ENCODE measurements around the gene PGM2.

PGM2 gene

DNA sequence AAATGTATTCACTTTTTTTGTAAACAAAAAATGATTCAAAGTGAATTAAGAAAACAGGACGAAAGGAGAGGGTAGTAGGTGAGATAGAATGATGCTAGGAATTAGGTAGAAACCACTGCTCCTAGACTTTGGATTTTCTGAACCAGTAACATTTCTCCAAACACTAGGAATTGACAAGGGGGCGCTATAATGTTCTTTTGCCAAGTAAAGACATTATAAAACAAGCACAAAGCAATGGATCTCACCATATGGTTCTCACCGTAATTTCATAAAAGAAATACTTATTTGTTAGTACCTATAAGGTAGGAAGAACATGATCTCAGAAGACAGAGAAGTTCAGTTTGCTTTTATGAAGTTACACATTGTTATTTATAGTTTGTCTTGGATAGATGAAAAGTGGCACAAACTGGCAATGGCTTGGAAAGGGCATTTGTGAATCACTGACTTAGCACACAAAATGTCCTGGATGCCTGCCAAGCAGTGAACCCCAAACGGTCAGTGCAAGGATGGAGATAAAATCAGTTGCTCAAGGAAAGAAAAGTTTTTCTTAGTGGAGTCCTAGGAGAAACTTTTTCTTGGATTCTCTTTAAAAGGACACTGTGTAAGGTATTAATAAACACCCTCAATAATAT is 56.3 kb downstream of the PGM2 start:
- Histone ChIP-seq H3K4me3 (ENCODE audit: low read depth in 1 of 2, low read length in 2 of 2) (no peak overlapping the region), H3K9me3 (ENCODE audit: insufficient read depth, low read length, severe bottlenecking) (no peaks in the 10 kb centered on the region), H3K4me2 (ENCODE audit: insufficient read depth, low read length) (no peak overlapping the region), H3K36me3 (ENCODE audit: insufficient read depth, low read length) (no peaks in the 10 kb centered on the region), H3K4me1 (ENCODE audit: insufficient read depth, low read length) (no peaks in the 10 kb centered on the region), H4K20me1 (ENCODE audit: insufficient read depth, low read length) (no peaks in the 10 kb centered on the region), H2AFZ (ENCODE audit: low read depth, low read length) (no peak overlapping the region), H3K27me3 (ENCODE audit: insufficient read depth, low read length, poor library complexity) (no peaks in the 10 kb centered on the region), H3K27ac (ENCODE audit: low read length) (no peak overlapping the region), H3K79me2 (ENCODE audit: insufficient read depth, low read length) (no peaks in the 10 kb centered on the region), H3K9ac (ENCODE audit: low read depth, low read length) (no peak overlapping the region)
- TF ChIP-seq EZH2 (IDR thresholded peaks at IDR 0.05; ENCODE audit: borderline replicate concordance, low read depth, low read length, severe bottlenecking), result no peak
- TF ChIP-seq, protein P1, sequence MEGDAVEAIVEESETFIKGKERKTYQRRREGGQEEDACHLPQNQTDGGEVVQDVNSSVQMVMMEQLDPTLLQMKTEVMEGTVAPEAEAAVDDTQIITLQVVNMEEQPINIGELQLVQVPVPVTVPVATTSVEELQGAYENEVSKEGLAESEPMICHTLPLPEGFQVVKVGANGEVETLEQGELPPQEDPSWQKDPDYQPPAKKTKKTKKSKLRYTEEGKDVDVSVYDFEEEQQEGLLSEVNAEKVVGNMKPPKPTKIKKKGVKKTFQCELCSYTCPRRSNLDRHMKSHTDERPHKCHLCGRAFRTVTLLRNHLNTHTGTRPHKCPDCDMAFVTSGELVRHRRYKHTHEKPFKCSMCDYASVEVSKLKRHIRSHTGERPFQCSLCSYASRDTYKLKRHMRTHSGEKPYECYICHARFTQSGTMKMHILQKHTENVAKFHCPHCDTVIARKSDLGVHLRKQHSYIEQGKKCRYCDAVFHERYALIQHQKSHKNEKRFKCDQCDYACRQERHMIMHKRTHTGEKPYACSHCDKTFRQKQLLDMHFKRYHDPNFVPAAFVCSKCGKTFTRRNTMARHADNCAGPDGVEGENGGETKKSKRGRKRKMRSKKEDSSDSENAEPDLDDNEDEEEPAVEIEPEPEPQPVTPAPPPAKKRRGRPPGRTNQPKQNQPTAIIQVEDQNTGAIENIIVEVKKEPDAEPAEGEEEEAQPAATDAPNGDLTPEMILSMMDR (IDR thresholded peaks at IDR 0.05; ENCODE audit: borderline replicate concordance, extremely low read depth, low read length, poor library complexity, severe bottlenecking), result peak; percentile 16
- ATAC-seq (ENCODE audit: insufficient read depth, low read depth) (no peak), DNase-seq (no peak)

DNA sequence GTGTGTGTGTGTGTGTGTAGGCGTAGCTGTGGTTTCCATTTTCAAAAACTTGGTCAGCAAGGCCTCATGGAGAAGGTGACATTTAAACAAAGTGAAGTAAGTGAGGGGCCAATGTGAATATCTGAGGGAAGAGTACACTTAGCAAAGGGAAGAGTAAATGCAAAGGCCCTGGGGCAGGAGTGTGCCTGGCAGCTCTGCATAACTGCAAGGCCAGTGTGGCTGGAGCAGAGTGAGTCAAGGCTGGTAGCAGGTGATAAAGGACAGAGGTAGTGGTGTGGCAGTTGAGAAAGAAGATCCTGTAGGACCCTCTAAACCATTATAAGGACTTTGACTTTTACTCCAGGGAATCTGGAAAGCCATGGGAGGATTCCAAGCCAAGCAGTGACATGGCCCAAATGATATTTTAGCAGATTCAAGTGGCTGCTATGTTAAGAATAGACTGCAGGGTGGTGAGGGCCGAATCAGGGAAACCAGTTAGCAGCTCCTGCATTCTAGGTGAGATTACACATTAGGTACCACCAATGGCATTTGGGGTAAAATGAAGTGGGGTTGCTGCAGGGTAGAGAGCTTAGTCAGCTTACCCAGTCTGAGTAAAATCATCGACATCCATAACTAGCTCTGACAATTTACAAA is 58.5 kb downstream of the PGM2 start:
- no peak overlapping the region for H3K4me2 ChIP-seq (ENCODE audit: insufficient read depth, low read length)
- no peak overlapping the region for H3K4me3 ChIP-seq (ENCODE audit: low read depth in 1 of 2, low read length in 2 of 2)
- no peaks in the 10 kb centered on the region; the same call in 1 of the 2 replicates for H3K4me1 ChIP-seq (ENCODE audit: insufficient read depth, low read length)
- no peaks in the 10 kb centered on the region for H3K36me3 ChIP-seq (ENCODE audit: insufficient read depth, low read length)
- H2AFZ ChIP-seq (ENCODE audit: low read depth, low read length), result no peak overlapping the region
- ATAC-seq (ENCODE audit: insufficient read depth, low read depth), result no peak
- no peak overlapping the region for H3K9ac ChIP-seq (ENCODE audit: low read depth, low read length)
- H3K27ac ChIP-seq (ENCODE audit: low read length), result no peak overlapping the region
- no peak for DNase-seq
- TF ChIP-seq, protein P1 (IDR thresholded peaks at IDR 0.05; ENCODE audit: borderline replicate concordance, extremely low read depth, low read length, poor library complexity, severe bottlenecking), result no peak
- TF ChIP-seq EZH2 (IDR thresholded peaks at IDR 0.05; ENCODE audit: borderline replicate concordance, low read depth, low read length, severe bottlenecking), result no peak
- no peaks in the 10 kb centered on the region for H4K20me1 ChIP-seq (ENCODE audit: insufficient read depth, low read length)
- no peaks in the 10 kb centered on the region for H3K79me2 ChIP-seq (ENCODE audit: insufficient read depth, low read length)
- H3K9me3 ChIP-seq (ENCODE audit: insufficient read depth, low read length, severe bottlenecking), result no peaks in the 10 kb centered on the region
- no peaks in the 10 kb centered on the region for H3K27me3 ChIP-seq (ENCODE audit: insufficient read depth, low read length, poor library complexity)

DNA sequence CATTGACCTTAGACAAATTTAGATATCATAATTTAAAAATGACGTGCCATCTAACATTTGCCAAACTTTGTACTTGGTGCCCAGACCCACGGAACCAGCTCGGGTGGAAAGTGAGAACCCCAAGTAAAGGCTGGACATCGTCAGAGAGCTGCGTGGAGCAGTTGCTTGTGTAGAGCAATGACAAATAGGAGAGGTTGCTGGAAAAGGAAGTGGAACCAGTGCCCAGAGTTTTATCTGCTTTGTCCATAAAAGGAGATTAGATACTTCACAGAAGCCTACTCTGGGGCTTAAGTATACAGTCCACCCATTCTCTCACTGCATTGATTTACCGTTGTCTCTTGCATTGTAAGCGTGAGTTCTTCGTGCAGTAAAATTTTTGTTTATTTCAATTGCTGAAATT is 59.0 kb downstream of the PGM2 start:
- Histone ChIP-seq H3K4me2 (ENCODE audit: insufficient read depth, low read length) (no peak overlapping the region), H3K27me3 (ENCODE audit: insufficient read depth, low read length, poor library complexity) (no peaks in the 10 kb centered on the region), H3K79me2 (ENCODE audit: insufficient read depth, low read length) (no peaks in the 10 kb centered on the region), H3K36me3 (ENCODE audit: insufficient read depth, low read length) (no peaks in the 10 kb centered on the region), H3K9ac (ENCODE audit: low read depth, low read length) (no peak overlapping the region), H3K27ac (ENCODE audit: low read length) (no peak overlapping the region), H3K4me1 (ENCODE audit: insufficient read depth, low read length) (peaks cover 5% of the 10 kb centered on the region), H3K9me3 (ENCODE audit: insufficient read depth, low read length, severe bottlenecking) (no peaks in the 10 kb centered on the region), H4K20me1 (ENCODE audit: insufficient read depth, low read length) (no peaks in the 10 kb centered on the region), H3K4me3 (ENCODE audit: low read depth in 1 of 2, low read length in 2 of 2) (no peak overlapping the region), H2AFZ (ENCODE audit: low read depth, low read length) (no peak overlapping the region)
- DNase-seq (no peak), ATAC-seq (ENCODE audit: insufficient read depth, low read depth) (no peak)
- TF ChIP-seq EZH2 (IDR thresholded peaks at IDR 0.05; ENCODE audit: borderline replicate concordance, low read depth, low read length, severe bottlenecking), result no peak
- TF ChIP-seq, protein P1 (IDR thresholded peaks at IDR 0.05; ENCODE audit: borderline replicate concordance, extremely low read depth, low read length, poor library complexity, severe bottlenecking), result no peak
